Fibroblast of pulmonary artery (primary cell): ENCODE data around the gene TECTA.

Source experiments
- DNase-seq: peaks from one replicate; pipeline ENCODE4 v3.0.0-alpha.2; 2010; ENCODE audit warnings: low read depth
- H3K4me3 ChIP-seq: replicated peaks from 2 replicates; pipeline ENCODE4 v1.5.1; 2011; ENCODE audit warnings: low read depth, mild to moderate bottlenecking, control low read depth, low read length, moderate library complexity
- CTCF ChIP-seq: IDR thresholded peaks from 2 replicates; pipeline ENCODE4 v1.5.1; 2011; ENCODE audit warnings: mild to moderate bottlenecking, control low read depth, low read length, inconsistent platforms; ENCODE audit errors: missing control alignments

Gene TECTA

GRCh38 chr11:121063728-121064127, 37.3 kb upstream of the TECTA start:
- peak; percentile 39 for TF ChIP-seq CTCF
- DNase-seq = no peak
- H3K4me3 ChIP-seq = no peak overlapping the region

- no peak for TF ChIP-seq CTCF
- no peak for DNase-seq
- no peak overlapping the region for H3K4me3 ChIP-seq
Measured at GRCh38 chr11:121066623-121067022, 34.4 kb upstream of the TECTA start.

GRCh38 chr11:121067026-121067425, 34.0 kb upstream of the TECTA start:
- DNase-seq = no peak
- TF ChIP-seq CTCF = no peak
- no peak overlapping the region for H3K4me3 ChIP-seq

- no peak overlapping the region for H3K4me3 ChIP-seq
- no peak for TF ChIP-seq CTCF
Measured at GRCh38 chr11:121067453-121067852, 33.6 kb upstream of the TECTA start.

GRCh38 chr11:121067962-121068647, 32.9 kb upstream of the TECTA start:
- TF ChIP-seq CTCF = no peak
- no peak overlapping the region for H3K4me3 ChIP-seq
- no peak for DNase-seq

More at GRCh38 chr11:121067453-121067852, 33.6 kb upstream of the TECTA start:
- no peak for DNase-seq

GRCh38 chr11:121068787-121069186, 32.3 kb upstream of the TECTA start:
- no peak for DNase-seq
- TF ChIP-seq CTCF = no peak
- no peak overlapping the region for H3K4me3 ChIP-seq
